Ascending aorta (tissue), 2 donors: ENCODE data around the gene CKM. TPM values are rescaled to one million over a fixed set of nuclear protein-coding genes. Genes with fewer than 3 reads are reported as not detected.

Experiments
- DNase-seq, 2 donors: peaks; one replicate each; pipeline ENCODE4 v3.0.0-alpha.2; 2019; ENCODE audit warnings: low spot score in 2 of 2
- H3K27ac ChIP-seq, 2 donors: fragments of 200-600 bp; sonication (generic); one replicate each; pipeline ENCODE4 v1.5.1; 2016 to 2017; ENCODE audit warnings: mild to moderate bottlenecking in 1 of 2
- H3K27me3 ChIP-seq: fragments of 200-600 bp; sonication (generic); one replicate; pipeline ENCODE4 v1.5.1; 2017
- H3K36me3 ChIP-seq, 2 donors: fragments of 200-600 bp; sonication (generic); one replicate each; pipeline ENCODE4 v1.5.1; 2016
- H3K4me1 ChIP-seq, 2 donors: fragments of 200-600 bp; sonication (generic); one replicate each; pipeline ENCODE4 v1.5.1; 2016 to 2017; ENCODE audit warnings: mild to moderate bottlenecking in 1 of 2
- H3K4me3 ChIP-seq, 2 donors: fragments of 200-600 bp; sonication (generic); one replicate each; pipeline ENCODE4 v1.5.1; 2016 to 2017; ENCODE audit warnings: mild to moderate bottlenecking in 1 of 2
- H3K9me3 ChIP-seq, 2 donors: fragments of 200-600 bp; sonication (generic); one replicate each; pipeline ENCODE4 v1.5.1; 2016
- intact Hi-C: fragments of 100-400 bp; cut with DNase I; formaldehyde crosslinking; loops from one replicate; pipeline ENCODE4 v1.15.1; 2023
- total RNA-seq: library from RNA; depleted of rRNA; stranded (reverse); fragments of >200 nt; gene quantifications from one replicate; pipeline ENCODE4 v1.1.0, GENCODE V29; 2016
- TF ChIP-seq, protein P1 (sequence below), 3 experiments: fragments of 200-600 bp in 2 of 3; fragments of 450-650 bp in 1 of 3; sonication (generic) in 2 of 3; IDR thresholded peaks; one replicate each; pipeline ENCODE4 v1.5.1; 2016 to 2019; ENCODE audit warnings: antibody characterized with exemption in 3 of 3, mild to moderate bottlenecking in 1 of 3, moderate library complexity in 1 of 3

The CKM gene
- total RNA-seq, 1 donor from 2014 or later = not detected

GRCh38 chr19:45283443-45284033 lies 39.1 kb downstream of the CKM start:
- no peaks in the 10 kb centered on the region for H3K9me3 ChIP-seq
- peaks cover 29 to 84% of the 10 kb centered on the region in 2 donors for H3K36me3 ChIP-seq
- no peak overlapping the region for H3K4me3 ChIP-seq
- H3K4me1 ChIP-seq = no peaks in the 10 kb centered on the region
- intact Hi-C loops = no loop called here
- TF ChIP-seq, protein P1, sequence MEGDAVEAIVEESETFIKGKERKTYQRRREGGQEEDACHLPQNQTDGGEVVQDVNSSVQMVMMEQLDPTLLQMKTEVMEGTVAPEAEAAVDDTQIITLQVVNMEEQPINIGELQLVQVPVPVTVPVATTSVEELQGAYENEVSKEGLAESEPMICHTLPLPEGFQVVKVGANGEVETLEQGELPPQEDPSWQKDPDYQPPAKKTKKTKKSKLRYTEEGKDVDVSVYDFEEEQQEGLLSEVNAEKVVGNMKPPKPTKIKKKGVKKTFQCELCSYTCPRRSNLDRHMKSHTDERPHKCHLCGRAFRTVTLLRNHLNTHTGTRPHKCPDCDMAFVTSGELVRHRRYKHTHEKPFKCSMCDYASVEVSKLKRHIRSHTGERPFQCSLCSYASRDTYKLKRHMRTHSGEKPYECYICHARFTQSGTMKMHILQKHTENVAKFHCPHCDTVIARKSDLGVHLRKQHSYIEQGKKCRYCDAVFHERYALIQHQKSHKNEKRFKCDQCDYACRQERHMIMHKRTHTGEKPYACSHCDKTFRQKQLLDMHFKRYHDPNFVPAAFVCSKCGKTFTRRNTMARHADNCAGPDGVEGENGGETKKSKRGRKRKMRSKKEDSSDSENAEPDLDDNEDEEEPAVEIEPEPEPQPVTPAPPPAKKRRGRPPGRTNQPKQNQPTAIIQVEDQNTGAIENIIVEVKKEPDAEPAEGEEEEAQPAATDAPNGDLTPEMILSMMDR (IDR thresholded peaks at IDR 0.05) = no peak
- no peak for DNase-seq
- H3K27me3 ChIP-seq = no peaks in the 10 kb centered on the region
- H3K27ac ChIP-seq = no peak overlapping the region

GRCh38 chr19:45280471-45280961 lies 42.2 kb downstream of the CKM start:
- intact Hi-C loops = no loop called here
- H3K27me3 ChIP-seq = no peaks in the 10 kb centered on the region
- no peak overlapping the region for H3K27ac ChIP-seq
- TF ChIP-seq, protein P1 (IDR thresholded peaks at IDR 0.05) = no peak
- no peaks in the 10 kb centered on the region for H3K4me1 ChIP-seq
- H3K36me3 ChIP-seq = peaks cover 39 to 89% of the 10 kb centered on the region in 2 donors
- no peak for DNase-seq
- H3K4me3 ChIP-seq = no peak overlapping the region
- no peaks in the 10 kb centered on the region for H3K9me3 ChIP-seq

DNA sequence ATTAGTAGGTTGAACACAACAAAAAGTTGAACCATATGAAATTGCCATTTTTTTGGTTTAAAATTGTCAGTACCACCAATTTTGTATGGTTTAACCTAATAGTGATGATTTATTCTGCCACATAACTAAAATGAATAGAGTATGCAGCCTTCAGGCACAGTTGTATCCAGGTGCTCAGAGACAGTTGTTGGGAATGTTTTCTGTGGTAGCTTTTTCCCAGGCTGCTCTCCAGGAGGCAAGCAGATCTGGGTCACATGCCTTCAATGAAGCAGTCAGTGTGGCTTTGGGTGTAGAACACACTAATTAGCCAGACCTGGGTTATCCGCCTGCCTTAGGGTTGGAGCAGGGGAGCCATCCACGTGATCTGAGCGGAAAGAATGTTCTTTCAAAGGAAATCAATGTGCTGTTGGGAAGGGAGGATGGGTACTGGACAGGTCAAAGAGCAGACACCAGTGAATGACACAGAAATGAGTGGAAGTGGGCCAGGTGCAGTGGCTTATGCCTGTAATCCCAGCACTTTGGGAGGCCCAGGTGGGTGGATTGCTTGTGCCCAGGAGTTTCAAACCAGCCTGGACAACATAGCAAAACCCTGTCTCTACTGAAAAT lies 43.0 kb downstream of the CKM start:
- no peaks in the 10 kb centered on the region for H3K27me3 ChIP-seq
- H3K4me1 ChIP-seq = no peaks in the 10 kb centered on the region
- peaks cover 41 to 87% of the 10 kb centered on the region in 2 donors for H3K36me3 ChIP-seq
- no peak overlapping the region for H3K27ac ChIP-seq
- no peak for DNase-seq
- intact Hi-C loops = no loop called here
- H3K9me3 ChIP-seq = no peaks in the 10 kb centered on the region
- no peak overlapping the region for H3K4me3 ChIP-seq
- TF ChIP-seq, protein P1 (IDR thresholded peaks at IDR 0.05) = no peak

DNA sequence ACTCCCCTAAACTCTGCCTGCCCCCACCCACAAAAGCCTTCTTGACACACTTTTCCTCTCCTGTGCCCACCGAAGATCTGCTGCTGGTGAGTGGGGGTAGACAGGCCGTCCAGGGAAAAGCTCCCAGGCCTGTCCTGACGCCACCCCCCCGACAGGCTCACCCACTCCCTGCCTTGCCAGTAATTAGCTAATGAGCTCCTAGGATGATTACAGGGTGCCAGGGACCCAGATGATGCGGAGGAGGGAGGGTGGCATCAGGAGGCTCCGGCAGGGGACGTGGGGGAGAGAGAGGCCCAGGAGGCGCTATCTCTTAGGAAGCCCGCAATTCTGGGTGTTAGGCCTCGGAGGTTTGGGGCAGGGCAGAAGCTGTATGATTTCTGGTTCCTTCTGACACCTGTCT lies 44.6 kb downstream of the CKM start:
- no peak for DNase-seq
- intact Hi-C loops = no loop called here
- Histone ChIP-seq H3K27me3 (no peaks in the 10 kb centered on the region), H3K4me3 (no peak overlapping the region), H3K36me3 (peaks cover 45 to 84% of the 10 kb centered on the region in 2 donors), H3K27ac (no peak overlapping the region), H3K9me3 (no peaks in the 10 kb centered on the region), H3K4me1 (no peaks in the 10 kb centered on the region)
- TF ChIP-seq, protein P1 (IDR thresholded peaks at IDR 0.05) = no peak

DNA sequence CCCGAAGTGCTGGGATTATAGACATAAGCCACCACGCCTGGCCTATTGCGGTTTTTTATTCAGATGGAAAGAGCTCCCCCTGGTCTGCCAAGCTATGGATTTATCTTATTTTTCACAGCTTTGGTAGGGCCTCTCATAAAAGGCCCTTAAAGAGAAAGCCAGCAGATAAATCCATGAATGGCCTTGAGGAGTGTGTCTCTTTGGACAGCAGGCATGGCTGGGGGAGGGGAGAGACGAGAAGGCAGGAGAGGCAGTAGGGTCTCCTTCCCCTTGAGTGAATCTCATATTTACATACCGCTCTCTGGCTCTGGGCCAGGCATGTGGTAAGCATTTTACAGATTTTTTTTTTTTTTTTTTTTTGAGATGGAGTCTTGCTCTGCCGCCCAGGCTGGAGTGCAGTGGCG lies 46.4 kb downstream of the CKM start:
- intact Hi-C loops = no loop called here
- Histone ChIP-seq H3K27ac (no peak overlapping the region), H3K27me3 (no peaks in the 10 kb centered on the region), H3K4me3 (no peak overlapping the region), H3K4me1 (no peaks in the 10 kb centered on the region), H3K36me3 (peaks cover 53 to 91% of the 10 kb centered on the region in 2 donors), H3K9me3 (no peaks in the 10 kb centered on the region)
- DNase-seq = no peak
- TF ChIP-seq, protein P1 (IDR thresholded peaks at IDR 0.05) = no peak
